Liver (tissue), 9 donors: ENCODE data around the gene ASB13. TPM values are rescaled to one million over a fixed set of nuclear protein-coding genes. Genes with fewer than 3 reads are reported as not detected.

Source experiments
- DNase-seq: peaks from one replicate; pipeline ENCODE4 v3.0.0-alpha.2; 2017; ENCODE audit warnings: low spot score
- H3K27ac ChIP-seq, 2 donors: one replicate each; pipeline ENCODE4 v1.7.0; 2013; ENCODE audit warnings: inconsistent platforms in 2 of 2, low read length in 2 of 2, control low read depth in 1 of 2, low read depth in 1 of 2, mild to moderate bottlenecking in 1 of 2
- H3K27me3 ChIP-seq, 4 donors: one replicate each; pipeline versions ENCODE4 v1.6.1 to v1.7.0; 2013; ENCODE audit warnings: low read length in 3 of 4, inconsistent platforms in 1 of 4, mild to moderate bottlenecking in 1 of 4, moderate library complexity in 1 of 4; ENCODE audit not compliant: control insufficient read depth in 4 of 4, insufficient read depth in 4 of 4
- H3K36me3 ChIP-seq, 4 donors: one replicate each; pipeline versions ENCODE4 v1.6.1 to v1.7.0; 2013; ENCODE audit warnings: low read length in 3 of 4, mild to moderate bottlenecking in 3 of 4, low read depth in 1 of 4, moderate library complexity in 1 of 4; ENCODE audit not compliant: control insufficient read depth in 4 of 4, insufficient read depth in 3 of 4
- H3K4me1 ChIP-seq, 4 donors: one replicate each; pipeline versions ENCODE4 v1.6.1 to v1.7.0; 2013; ENCODE audit warnings: low read length in 3 of 4, mild to moderate bottlenecking in 3 of 4, moderate library complexity in 1 of 4; ENCODE audit not compliant: control insufficient read depth in 4 of 4, insufficient read depth in 4 of 4
- H3K4me3 ChIP-seq, 3 donors: one replicate each; pipeline versions ENCODE4 v1.6.1 to v1.7.0; 2013; ENCODE audit warnings: low read length in 3 of 3, control low read depth in 1 of 3, low read depth in 1 of 3, mild to moderate bottlenecking in 1 of 3
- H3K9ac ChIP-seq, 2 donors: one replicate each; pipeline ENCODE4 v1.7.0; 2013; ENCODE audit warnings: low read length in 2 of 2, mild to moderate bottlenecking in 2 of 2, moderate library complexity in 2 of 2, control low read depth in 1 of 2, low read depth in 1 of 2
- H3K9me3 ChIP-seq, 4 donors: one replicate each; pipeline versions ENCODE4 v1.6.1 to v1.7.0; 2013; ENCODE audit warnings: low read length in 3 of 4; ENCODE audit not compliant: control insufficient read depth in 4 of 4
- EGR1 ChIP-seq, 2 donors: IDR thresholded peaks; 2 replicates each; pipeline ENCODE4 v1.6.1; 2016 to 2018; ENCODE audit warnings: antibody characterized with exemption in 2 of 2, low read depth in 2 of 2
- FOXA1 ChIP-seq: IDR thresholded peaks from 2 replicates; pipeline ENCODE4 v1.6.1; 2016; ENCODE audit warnings: antibody characterized with exemption
- FOXA2 ChIP-seq: IDR thresholded peaks from 2 replicates; pipeline ENCODE4 v1.6.1; 2016; ENCODE audit warnings: antibody characterized with exemption
- GABPA ChIP-seq, 2 donors: IDR thresholded peaks in 1 of 2; conservative IDR thresholded peaks in 1 of 2; 2 replicates each; pipeline ENCODE4 v1.6.1; 2016; ENCODE audit warnings: antibody characterized with exemption in 2 of 2, mild to moderate bottlenecking in 1 of 2, moderate library complexity in 1 of 2
- HNF4A ChIP-seq, 2 donors: conservative IDR thresholded peaks; 2 replicates each; pipeline ENCODE4 v1.6.1; 2016; ENCODE audit warnings: antibody characterized with exemption in 2 of 2, mild to moderate bottlenecking in 2 of 2
- HNF4G ChIP-seq: IDR thresholded peaks from 2 replicates; pipeline ENCODE4 v1.6.1; 2016; ENCODE audit warnings: antibody characterized with exemption
- JUND ChIP-seq, 2 donors: IDR thresholded peaks; 2 replicates each; pipeline ENCODE4 v1.6.1; 2016; ENCODE audit warnings: antibody characterized with exemption in 2 of 2
- NR2F2 ChIP-seq: IDR thresholded peaks from 2 replicates; pipeline ENCODE4 v1.6.1; 2016; ENCODE audit warnings: antibody characterized with exemption
- RAD21 ChIP-seq, 2 donors: IDR thresholded peaks; 2 replicates each; pipeline ENCODE4 v1.6.1; 2016; ENCODE audit warnings: antibody characterized with exemption in 2 of 2, mild to moderate bottlenecking in 2 of 2
- REST ChIP-seq: IDR thresholded peaks from 2 replicates; pipeline ENCODE4 v1.6.1; 2016; ENCODE audit warnings: antibody characterized with exemption, mild to moderate bottlenecking
- RXRA ChIP-seq, 2 donors: IDR thresholded peaks; 2 replicates each; pipeline ENCODE4 v1.6.1; 2017 to 2018; ENCODE audit warnings: antibody characterized with exemption in 2 of 2, mild to moderate bottlenecking in 1 of 2
- SP1 ChIP-seq: IDR thresholded peaks from 2 replicates; pipeline ENCODE4 v1.6.1; 2018; ENCODE audit warnings: antibody characterized with exemption, mild to moderate bottlenecking
- TAF1 ChIP-seq: conservative IDR thresholded peaks from 2 replicates; pipeline ENCODE4 v1.6.1; 2016; ENCODE audit warnings: antibody characterized with exemption, mild to moderate bottlenecking
- YY1 ChIP-seq: IDR thresholded peaks from 2 replicates; pipeline ENCODE4 v1.6.1; 2016; ENCODE audit warnings: antibody characterized with exemption, mild to moderate bottlenecking
- ZBTB33 ChIP-seq: IDR thresholded peaks from 2 replicates; pipeline ENCODE4 v1.6.1; 2016; ENCODE audit warnings: antibody characterized with exemption
- WGBS: extraction: QIAGEN DNeasy Blood & Tissue Kit; methylation state at CpG from one replicate; pipeline ENCODE4 v1.1.7; 2013; 5-methylcytosine and 5-hydroxymethylcytosine counted together
- polyA plus RNA-seq, 2 donors: library from polyadenylated mRNA; stranded (reverse) in 1 of 2; unstranded in 1 of 2; fragments of 200-250 nt in 1 of 2; fragments of >200 nt in 1 of 2; fragmentation: Nextera tagmentation in 1 of 2; extraction: Ambion mirVana in 1 of 2; gene quantifications; one replicate each; pipeline versions ENCODE4 v1.2.1 to v1.2.3, GENCODE V29; 2013 to 2015
- total RNA-seq, 2 donors: library from RNA; depleted of rRNA; stranded (reverse); fragments of >200 nt; gene quantifications; one replicate each; pipeline ENCODE4 v1.2.3, GENCODE V29; 2014
- TF ChIP-seq, protein P1 (sequence below): IDR thresholded peaks from 2 replicates; pipeline ENCODE4 v1.6.1; 2016; ENCODE audit warnings: antibody characterized with exemption
- TF ChIP-seq, protein P2 (sequence below): fragments of 150-350 bp; IDR thresholded peaks from 2 replicates; pipeline ENCODE4 v1.5.1; 2017; ENCODE audit warnings: improper control_type of control experiment, low read depth, low read length; ENCODE audit not compliant: missing input control
- TF ChIP-seq, protein P3 (sequence below): IDR thresholded peaks from 2 replicates; pipeline ENCODE4 v1.6.1; 2016; ENCODE audit warnings: antibody characterized with exemption
- donor health status: healthy.
- donor health status: healthy.
- donor health status: healthy.
- donor health status: healthy.
- donor health status: healthy.

The ASB13 gene
- total and polyA plus RNA-seq, 4 donors, result 8.5 to 48.3 (median 42.5) TPM

- no peak for DNase-seq
These were observed 62.6 kb downstream of the ASB13 start for GRCh38 chr10:5603848-5604170.

DNA sequence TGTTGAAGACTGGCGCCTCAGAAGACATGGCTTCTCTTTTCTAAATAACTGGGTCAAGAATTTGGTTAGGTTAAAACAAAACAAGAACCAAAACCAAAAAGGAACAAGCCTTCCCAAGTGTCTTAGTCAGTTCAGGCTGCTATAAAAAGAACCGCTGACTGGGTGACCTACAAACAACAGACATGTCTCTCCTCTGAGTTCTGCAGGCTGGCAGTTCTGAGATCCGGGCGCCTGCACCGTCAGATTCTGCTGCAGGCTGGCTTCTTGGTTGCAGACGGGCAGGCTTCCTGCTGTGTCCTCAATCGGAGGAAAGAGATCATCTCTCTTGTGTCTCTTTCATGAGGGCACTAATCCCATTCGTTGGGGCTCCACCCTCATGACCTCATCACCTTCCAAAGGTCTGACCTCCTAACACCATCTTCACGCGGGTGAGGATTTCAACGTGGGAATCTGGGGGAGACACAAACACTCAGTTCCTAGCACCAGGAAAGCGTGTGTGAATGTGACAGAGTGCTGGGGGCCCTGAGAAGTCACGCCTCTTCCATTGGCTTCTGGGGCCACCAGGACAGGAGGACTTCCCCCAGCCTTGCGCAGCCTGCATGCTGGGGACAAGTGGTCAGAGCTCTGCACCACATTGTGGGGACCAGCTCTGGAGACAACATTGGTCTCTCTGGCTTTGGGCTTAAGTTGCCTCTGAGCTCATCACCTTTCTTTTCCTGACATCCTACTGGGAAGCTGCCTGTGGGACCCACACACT lies 63.1 kb downstream of the ASB13 start:
- H3K36me3 ChIP-seq, result no peaks in the 10 kb centered on the region
- 79% methylated on average over 14 of the region's 14 CpGs for WGBS
- H3K27ac ChIP-seq, result no peak overlapping the region
- TF ChIP-seq RXRA (IDR thresholded peaks at IDR 0.05) (no peak), TAF1 (no peak), FOXA2 (no peak), REST (no peak), NR2F2 (no peak), FOXA1 (no peak), YY1 (no peak), ZBTB33 (no peak), SP1 (no peak), HNF4G (no peak), EGR1 (IDR thresholded peaks at IDR 0.05; ENCODE audit: low read depth in 2 of 2) (no peak), HNF4A (conservative IDR thresholded peaks at IDR 0.05) (no peak), RAD21 (IDR thresholded peaks at IDR 0.05) (no peak), GABPA (IDR thresholded peaks at IDR 0.05 in 1 of 2, conservative IDR thresholded peaks at IDR 0.05 in 1 of 2) (no peak), JUND (IDR thresholded peaks at IDR 0.05) (no peak)
- TF ChIP-seq, protein P1, sequence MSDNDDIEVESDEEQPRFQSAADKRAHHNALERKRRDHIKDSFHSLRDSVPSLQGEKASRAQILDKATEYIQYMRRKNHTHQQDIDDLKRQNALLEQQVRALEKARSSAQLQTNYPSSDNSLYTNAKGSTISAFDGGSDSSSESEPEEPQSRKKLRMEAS, result no peak
- TF ChIP-seq, protein P2, sequence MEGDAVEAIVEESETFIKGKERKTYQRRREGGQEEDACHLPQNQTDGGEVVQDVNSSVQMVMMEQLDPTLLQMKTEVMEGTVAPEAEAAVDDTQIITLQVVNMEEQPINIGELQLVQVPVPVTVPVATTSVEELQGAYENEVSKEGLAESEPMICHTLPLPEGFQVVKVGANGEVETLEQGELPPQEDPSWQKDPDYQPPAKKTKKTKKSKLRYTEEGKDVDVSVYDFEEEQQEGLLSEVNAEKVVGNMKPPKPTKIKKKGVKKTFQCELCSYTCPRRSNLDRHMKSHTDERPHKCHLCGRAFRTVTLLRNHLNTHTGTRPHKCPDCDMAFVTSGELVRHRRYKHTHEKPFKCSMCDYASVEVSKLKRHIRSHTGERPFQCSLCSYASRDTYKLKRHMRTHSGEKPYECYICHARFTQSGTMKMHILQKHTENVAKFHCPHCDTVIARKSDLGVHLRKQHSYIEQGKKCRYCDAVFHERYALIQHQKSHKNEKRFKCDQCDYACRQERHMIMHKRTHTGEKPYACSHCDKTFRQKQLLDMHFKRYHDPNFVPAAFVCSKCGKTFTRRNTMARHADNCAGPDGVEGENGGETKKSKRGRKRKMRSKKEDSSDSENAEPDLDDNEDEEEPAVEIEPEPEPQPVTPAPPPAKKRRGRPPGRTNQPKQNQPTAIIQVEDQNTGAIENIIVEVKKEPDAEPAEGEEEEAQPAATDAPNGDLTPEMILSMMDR, result no peak
- TF ChIP-seq, protein P3, sequence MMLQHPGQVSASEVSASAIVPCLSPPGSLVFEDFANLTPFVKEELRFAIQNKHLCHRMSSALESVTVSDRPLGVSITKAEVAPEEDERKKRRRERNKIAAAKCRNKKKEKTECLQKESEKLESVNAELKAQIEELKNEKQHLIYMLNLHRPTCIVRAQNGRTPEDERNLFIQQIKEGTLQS, result no peak
- no peak overlapping the region for H3K4me3 ChIP-seq
- DNase-seq, result no peak
- H3K4me1 ChIP-seq, result peaks cover 0 to 7% (median 2%) of the 10 kb centered on the region in 4 donors
- H3K27me3 ChIP-seq, result no peaks in the 10 kb centered on the region
- no peaks in the 10 kb centered on the region for H3K9me3 ChIP-seq
- no peak overlapping the region for H3K9ac ChIP-seq

More at GRCh38 chr10:5603848-5604170, 62.6 kb downstream of the ASB13 start:
- Histone ChIP-seq H3K9ac (no peak overlapping the region), H3K36me3 (no peaks in the 10 kb centered on the region), H3K9me3 (no peaks in the 10 kb centered on the region), H3K4me3 (no peak overlapping the region), H3K4me1 (peaks cover 0 to 7% (median 5%) of the 10 kb centered on the region in 4 donors), H3K27ac (no peak overlapping the region), H3K27me3 (no peaks in the 10 kb centered on the region)
- 61% methylated on average over 13 of the region's 13 CpGs for WGBS
- peak in 1 of 2 donors; percentile 70 for TF ChIP-seq HNF4A (conservative IDR thresholded peaks at IDR 0.05)
- TF ChIP-seq, protein P3, result no peak
